Measurements from ENCODE around the gene RETREG2.

DNA sequence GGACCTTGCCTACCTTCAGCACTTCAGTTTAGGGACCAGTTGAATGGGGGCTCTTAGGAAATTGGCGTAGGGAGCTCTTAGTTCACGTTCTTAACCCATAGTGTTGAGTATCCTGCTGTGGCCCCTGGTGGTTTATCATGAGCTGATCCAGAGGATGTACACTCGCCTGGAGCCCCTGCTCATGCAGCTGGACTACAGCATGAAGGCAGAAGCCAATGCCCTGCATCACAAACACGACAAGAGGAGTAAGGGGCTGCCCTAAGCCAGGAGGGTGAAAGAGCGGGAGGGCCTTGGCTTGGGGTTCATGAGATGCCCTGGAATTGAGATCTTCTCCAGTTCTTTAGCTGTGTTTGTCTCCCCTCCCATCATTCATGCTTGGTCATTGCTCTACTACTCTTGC, 2.9 kb downstream of the RETREG2 start:
- no peak for TF ChIP-seq EZH2 (optimal IDR thresholded peaks at IDR 0.05; ENCODE audit: low read depth, low read length)
- TF ChIP-seq, protein P1, sequence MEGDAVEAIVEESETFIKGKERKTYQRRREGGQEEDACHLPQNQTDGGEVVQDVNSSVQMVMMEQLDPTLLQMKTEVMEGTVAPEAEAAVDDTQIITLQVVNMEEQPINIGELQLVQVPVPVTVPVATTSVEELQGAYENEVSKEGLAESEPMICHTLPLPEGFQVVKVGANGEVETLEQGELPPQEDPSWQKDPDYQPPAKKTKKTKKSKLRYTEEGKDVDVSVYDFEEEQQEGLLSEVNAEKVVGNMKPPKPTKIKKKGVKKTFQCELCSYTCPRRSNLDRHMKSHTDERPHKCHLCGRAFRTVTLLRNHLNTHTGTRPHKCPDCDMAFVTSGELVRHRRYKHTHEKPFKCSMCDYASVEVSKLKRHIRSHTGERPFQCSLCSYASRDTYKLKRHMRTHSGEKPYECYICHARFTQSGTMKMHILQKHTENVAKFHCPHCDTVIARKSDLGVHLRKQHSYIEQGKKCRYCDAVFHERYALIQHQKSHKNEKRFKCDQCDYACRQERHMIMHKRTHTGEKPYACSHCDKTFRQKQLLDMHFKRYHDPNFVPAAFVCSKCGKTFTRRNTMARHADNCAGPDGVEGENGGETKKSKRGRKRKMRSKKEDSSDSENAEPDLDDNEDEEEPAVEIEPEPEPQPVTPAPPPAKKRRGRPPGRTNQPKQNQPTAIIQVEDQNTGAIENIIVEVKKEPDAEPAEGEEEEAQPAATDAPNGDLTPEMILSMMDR (IDR thresholded peaks at IDR 0.05; ENCODE audit: low read length), result no peak

Measured in MM.1S (cell line).